SKM-1 (cell line): ENCODE results near the gene UQCC3.
"Not testable (repeated sequence)": the region's sequence is repeated elsewhere in the genome, so short reads cannot be mapped to it uniquely, and the experiment has no call there.

ENCODE experiments used
- DNase-seq: peaks from one replicate; lab custom pipeline; 2025; ENCODE audit not compliant: unreplicated experiment; lab: John Stamatoyannopoulos, UW

Gene UQCC3

GRCh38 chr11:62665599-62666258 lies 5.7 kb upstream of the UQCC3 start:
- no peak for DNase-seq

GRCh38 chr11:62666259-62666926 lies 5.1 kb upstream of the UQCC3 start:
- no peak for DNase-seq

GRCh38 chr11:62667460-62667859 lies 4.0 kb upstream of the UQCC3 start:
- DNase-seq = no peak

- no peak for DNase-seq
Measured at GRCh38 chr11:62669420-62670161, 1.9 kb upstream of the UQCC3 start.

- no peak for DNase-seq
Measured at GRCh38 chr11:62671236-62671607, 251 bp upstream of the UQCC3 start.

- DNase-seq = no peak
Measured at GRCh38 chr11:62673196-62673525, 1.7 kb downstream of the UQCC3 start.

GRCh38 chr11:62675415-62675814 lies 3.9 kb downstream of the UQCC3 start:
- DNase-seq = not testable (repeated sequence)

- DNase-seq = no peak
Measured at GRCh38 chr11:62676698-62677097, 5.2 kb downstream of the UQCC3 start.

- DNase-seq = no peak
Measured at GRCh38 chr11:62677156-62677555, 5.7 kb downstream of the UQCC3 start.

- no peak for DNase-seq
Measured at GRCh38 chr11:62677714-62678113, 6.2 kb downstream of the UQCC3 start.

- no peak for DNase-seq
Measured at GRCh38 chr11:62678433-62678769, 6.9 kb downstream of the UQCC3 start.

- DNase-seq = peak; percentile 82
Measured at GRCh38 chr11:62678770-62679696, 7.6 kb downstream of the UQCC3 start, which contains the start of gene UBXN1. TSS of gene UBXN1 (minus strand) at chr11:62679073. CDS start at chr11:62678923, 150 bp downstream.

GRCh38 chr11:62680825-62681240 lies 9.4 kb downstream of the UQCC3 start:
- peak; percentile 65 for DNase-seq

GRCh38 chr11:62682518-62682917 lies 11.0 kb downstream of the UQCC3 start:
- DNase-seq = no peak

GRCh38 chr11:62687508-62688396 lies 16.3 kb downstream of the UQCC3 start:
- DNase-seq = no peak

GRCh38 chr11:62688491-62688890 lies 17.0 kb downstream of the UQCC3 start:
- no peak for DNase-seq

GRCh38 chr11:62689421-62690183 lies 18.1 kb downstream of the UQCC3 start, which contains the start of gene LRRN4CL:
TSS of gene LRRN4CL (minus strand) at chr11:62689530. CDS start at chr11:62688508, 1,022 bp downstream.
- DNase-seq = no peak

- not testable (repeated sequence) for DNase-seq
Measured at GRCh38 chr11:62693624-62694023, 22.2 kb downstream of the UQCC3 start.

- DNase-seq = peak; percentile 63
Measured at GRCh38 chr11:62694455-62695167, 23.1 kb downstream of the UQCC3 start.
